KOPT-K1 (cell line): ENCODE results near the gene RNPS1.

ENCODE experiments used
- H3K27ac ChIP-seq: fragments of 200-600 bp; sonication (generic); 2 replicates; pipeline ENCODE4 v1.5.1; 2016; ENCODE audit warnings: antibody characterized with exemption, mild to moderate bottlenecking, low read depth, low read length; ENCODE audit not compliant: poor library complexity, severe bottlenecking
- H3K36me3 ChIP-seq: fragments of 200-600 bp; sonication (generic); 2 replicates; pipeline ENCODE4 v1.5.1; 2017; ENCODE audit warnings: antibody characterized with exemption, mild to moderate bottlenecking, low read length, moderate library complexity; ENCODE audit not compliant: insufficient read depth
- H3K9me3 ChIP-seq: fragments of 200-600 bp; sonication (generic); 2 replicates; pipeline ENCODE4 v1.5.1; 2017; ENCODE audit warnings: antibody characterized with exemption, low read length, mild to moderate bottlenecking; ENCODE audit not compliant: insufficient read depth, poor library complexity, severe bottlenecking

RNPS1 gene

GRCh38 chr16:2236337-2237101, 31.4 kb downstream of the RNPS1 start, which contains the start of gene DNASE1L2:
DNASE1L2 (plus strand) TSS chr16:2236444; CDS start chr16:2236817, 373 bp downstream.
- Histone ChIP-seq H3K27ac (no peak within 1 kb of the TSS), H3K36me3 (peaks cover 80% of the 10 kb centered on the region), H3K9me3 (no peaks in the 10 kb centered on the region)

DNA sequence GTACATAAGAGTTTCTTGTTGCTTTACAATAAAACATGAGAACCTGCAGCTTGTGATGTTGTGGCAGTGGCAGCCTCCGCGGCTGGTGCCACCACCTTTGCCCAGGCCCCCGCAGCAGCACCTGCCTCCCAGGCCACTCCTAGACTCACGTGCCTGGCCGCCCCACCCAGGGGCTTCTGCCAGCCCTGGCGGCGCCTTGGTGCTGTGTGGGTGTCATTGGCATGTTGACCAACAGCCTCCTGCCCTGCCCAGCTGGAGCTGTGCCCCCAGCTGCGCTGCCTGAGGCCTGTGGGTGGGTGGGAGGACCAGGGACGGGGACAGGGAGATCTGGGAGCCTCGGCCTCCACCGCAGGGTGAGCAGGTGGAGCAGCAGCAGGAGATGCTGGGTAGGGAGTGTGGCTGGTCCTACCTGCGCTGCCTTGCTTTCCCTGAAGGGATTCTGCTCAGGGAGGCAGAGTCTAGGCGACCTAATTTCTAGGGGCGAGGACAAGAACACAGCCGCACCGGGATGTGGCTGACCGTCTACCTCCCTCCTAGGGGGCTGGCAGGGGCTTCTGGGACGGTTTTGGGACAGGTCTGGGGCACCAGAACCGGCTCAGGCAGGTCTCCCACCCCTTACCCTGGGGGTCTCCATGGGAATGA, 32.1 kb downstream of the RNPS1 start:
- H3K36me3 ChIP-seq: peaks cover 84% of the 10 kb centered on the region
- no peak overlapping the region for H3K27ac ChIP-seq
- no peaks in the 10 kb centered on the region for H3K9me3 ChIP-seq

DNA sequence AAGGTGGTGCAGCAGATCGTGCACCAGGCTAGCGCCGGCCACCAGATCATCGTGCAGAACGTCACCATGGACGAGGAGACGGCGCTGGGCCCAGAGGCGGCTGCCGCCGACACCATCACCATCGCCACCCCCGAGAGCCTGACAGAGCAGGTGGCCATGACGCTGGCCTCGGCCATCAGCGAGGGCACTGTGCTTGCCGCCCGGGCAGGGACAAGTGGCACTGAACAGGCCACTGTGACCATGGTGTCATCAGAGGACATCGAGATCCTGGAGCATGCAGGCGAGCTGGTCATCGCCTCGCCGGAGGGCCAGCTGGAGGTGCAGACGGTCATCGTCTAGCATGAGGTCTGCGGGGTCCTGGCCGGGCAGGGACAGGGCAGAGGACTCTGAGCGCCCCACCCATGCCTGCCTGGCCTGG, 32.7 kb downstream of the RNPS1 start:
- Histone ChIP-seq H3K9me3 (no peaks in the 10 kb centered on the region), H3K36me3 (peaks cover 90% of the 10 kb centered on the region), H3K27ac (no peak overlapping the region)

DNA sequence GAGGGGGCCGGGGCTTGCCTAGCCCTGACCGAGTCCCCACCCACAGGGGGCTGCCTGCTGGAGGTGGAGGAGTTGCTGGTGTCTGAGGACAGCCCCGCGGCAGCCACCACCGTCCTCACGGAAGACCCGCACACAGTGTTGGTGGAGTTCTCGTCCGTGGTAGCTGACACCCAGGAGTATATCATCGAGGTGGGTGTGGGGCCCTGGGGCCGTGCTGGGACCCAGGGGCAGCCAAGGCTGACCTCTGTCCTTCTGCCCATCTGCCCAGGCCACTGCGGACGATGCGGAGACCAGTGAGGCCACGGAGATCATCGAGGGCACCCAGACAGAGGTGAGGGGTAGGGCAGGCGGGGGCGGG, 33.1 kb downstream of the RNPS1 start:
- H3K27ac ChIP-seq: no peak overlapping the region

DNA sequence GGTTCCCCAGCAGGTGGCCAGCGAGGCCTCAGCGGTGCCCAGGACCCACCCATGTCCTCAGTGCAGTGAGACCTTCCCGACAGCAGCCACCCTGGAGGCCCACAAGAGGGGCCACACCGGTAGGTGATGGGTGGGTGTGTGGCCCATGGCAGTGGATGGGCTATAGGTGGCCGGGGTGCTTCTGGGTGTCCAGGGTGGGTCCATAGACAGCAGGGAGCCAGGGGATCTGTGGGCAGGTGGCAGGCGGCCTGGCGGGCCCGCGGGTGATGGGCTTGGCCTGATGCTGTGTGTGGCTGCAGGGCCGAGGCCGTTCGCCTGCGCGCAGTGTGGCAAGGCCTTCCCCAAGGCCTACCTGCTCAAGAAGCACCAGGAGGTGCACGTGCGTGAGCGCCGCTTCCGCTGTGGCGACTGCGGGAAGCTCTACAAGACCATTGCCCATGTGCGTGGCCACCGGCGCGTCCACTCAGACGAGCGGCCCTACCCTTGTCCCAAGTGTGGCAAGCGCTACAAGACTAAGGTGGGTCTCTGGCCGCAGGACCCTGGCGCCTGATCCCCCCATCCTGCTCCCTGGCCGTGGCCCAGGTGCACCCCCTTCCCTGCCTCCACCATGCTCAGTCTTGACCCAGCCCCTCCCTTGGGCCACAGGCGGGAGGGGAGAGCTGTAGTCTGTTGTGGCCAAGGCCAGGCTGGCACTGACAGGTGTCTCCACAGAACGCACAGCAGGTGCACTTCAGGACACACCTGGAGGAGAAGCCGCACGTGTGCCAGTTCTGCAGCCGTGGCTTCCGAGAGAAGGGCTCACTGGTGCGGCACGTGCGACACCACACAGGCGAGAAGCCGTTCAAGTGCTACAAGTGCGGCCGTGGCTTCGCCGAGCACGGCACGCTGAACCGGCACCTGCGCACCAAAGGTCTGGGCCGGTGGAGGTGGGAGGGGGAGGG, 33.8 kb downstream of the RNPS1 start:
- Histone ChIP-seq H3K9me3 (no peaks in the 10 kb centered on the region), H3K27ac (no peak overlapping the region), H3K36me3 (peaks cover 92% of the 10 kb centered on the region)

More for the DNA sequence above, 33.1 kb downstream of the RNPS1 start:
- Histone ChIP-seq H3K36me3 (peaks cover 92% of the 10 kb centered on the region), H3K9me3 (no peaks in the 10 kb centered on the region)

DNA sequence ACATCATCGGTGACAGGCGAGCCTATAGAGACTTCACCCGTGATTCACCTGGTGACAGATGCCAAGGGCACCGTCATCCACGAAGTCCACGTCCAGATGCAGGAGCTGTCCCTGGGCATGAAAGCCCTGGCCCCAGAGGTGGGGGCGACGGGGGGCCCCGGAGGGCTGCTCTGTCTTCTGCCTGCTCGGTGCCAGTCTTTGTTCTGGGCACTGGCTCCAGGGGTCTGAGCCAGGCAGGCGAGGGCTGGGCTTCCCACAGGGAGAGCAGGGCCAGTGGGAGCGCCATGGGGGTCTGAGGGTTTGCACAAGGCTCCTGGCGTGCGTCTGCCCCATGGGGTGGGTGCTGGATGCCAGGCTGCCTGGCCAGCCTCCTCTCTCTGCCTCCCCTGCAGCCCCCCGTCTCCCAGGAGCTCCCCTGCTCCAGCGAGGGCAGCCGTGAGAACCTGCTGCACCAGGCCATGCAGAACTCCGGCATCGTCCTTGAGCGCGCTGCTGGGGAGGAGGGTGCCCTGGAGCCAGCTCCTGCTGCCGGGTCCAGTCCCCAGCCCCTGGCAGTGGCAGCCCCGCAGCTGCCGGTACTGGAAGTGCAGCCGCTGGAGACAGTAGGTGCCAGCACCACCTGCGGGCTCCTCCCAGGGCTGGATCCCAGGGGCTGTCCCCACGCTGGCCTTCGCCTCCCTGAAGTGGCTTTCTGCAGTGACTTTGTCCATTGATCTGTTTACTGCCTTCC, 34.7 kb downstream of the RNPS1 start:
- Histone ChIP-seq H3K9me3 (no peaks in the 10 kb centered on the region), H3K36me3 (peaks cover 92% of the 10 kb centered on the region), H3K27ac (no peak overlapping the region)

GRCh38 chr16:2232094-2232990, 35.6 kb downstream of the RNPS1 start:
- no peaks in the 10 kb centered on the region for H3K9me3 ChIP-seq
- H3K36me3 ChIP-seq: peaks cover 88% of the 10 kb centered on the region
- H3K27ac ChIP-seq: no peak overlapping the region

DNA sequence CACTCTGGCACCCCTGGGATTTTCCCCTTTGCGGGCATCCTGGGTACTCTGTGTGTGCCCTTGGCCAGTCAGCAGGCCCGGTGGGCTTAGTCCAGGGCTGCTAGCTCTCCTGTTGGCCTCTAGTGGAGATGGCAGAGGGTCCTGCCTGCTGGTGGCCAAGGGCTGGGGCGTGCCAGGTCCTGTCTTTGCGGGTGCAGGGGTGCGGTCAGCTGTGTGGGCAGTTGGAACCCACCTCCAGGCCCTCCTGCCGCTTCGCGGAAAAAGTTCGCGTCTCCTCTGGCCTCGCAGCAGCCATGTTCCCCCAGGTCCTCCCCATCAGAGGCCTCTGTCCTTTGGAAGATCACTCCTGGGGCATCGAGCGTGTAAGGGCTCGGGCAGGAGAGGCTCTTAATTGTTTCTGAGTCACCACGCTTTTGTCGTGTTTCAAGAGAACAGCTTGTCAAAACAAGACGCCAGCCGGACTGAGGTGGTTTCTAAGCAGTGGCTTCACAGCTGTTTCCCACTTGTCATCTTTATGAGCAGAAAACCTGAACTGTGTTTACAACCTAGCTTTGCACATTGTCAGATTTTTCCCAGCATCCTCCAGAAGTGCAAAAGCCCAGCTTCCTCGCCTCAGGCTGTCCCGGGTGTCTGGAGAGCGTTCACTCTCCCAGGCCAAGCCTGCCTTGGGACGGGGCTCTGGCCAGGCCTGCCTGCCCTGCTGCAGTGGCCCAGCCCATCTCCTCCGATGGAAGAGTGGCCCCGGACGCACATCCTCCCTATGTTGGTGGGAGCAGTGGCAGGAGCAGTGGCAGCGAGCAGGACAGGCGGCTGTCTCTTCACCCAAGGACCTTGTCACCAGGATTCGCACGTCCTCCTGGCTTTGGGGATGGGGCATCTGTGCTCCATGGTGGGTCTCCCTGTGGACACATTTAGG, 36.7 kb downstream of the RNPS1 start:
- Histone ChIP-seq H3K27ac (no peak overlapping the region), H3K9me3 (no peaks in the 10 kb centered on the region), H3K36me3 (peaks cover 93% of the 10 kb centered on the region)

- H3K36me3 ChIP-seq: peaks cover 86% of the 10 kb centered on the region
- H3K27ac ChIP-seq: no peak overlapping the region
- H3K9me3 ChIP-seq: no peaks in the 10 kb centered on the region
Measured at GRCh38 chr16:2230376-2230775, 37.5 kb downstream of the RNPS1 start.

DNA sequence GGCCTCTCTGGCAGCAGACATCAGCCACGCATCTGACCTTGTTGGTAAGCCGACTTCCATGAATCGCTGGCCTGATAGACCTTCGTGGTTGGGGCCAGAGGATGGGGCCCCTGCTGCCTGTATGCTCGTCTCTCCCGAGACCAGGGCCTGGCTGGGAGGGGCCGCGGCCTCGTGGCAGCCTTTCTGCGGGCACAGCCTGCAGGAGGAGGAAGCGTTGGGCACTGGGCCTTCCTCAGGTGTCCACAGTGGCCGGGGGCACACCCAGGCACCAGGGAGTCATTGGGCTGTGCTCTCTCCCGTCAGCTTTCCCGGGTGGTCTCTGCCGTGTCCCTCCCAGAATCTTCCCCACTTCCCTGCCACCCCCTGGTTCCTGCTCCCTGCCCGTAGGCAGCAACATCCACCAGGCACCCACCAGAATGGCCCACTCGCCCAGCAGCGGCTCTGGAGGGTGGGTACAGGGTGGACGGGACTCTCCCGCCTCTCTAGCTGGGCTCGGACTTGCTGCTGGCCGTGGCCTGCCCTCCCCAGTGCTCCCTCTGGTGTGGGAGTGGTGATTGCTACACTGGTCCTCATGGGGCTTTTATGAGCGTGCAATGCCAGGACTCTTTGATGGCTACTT, 38.2 kb downstream of the RNPS1 start:
- peaks cover 80% of the 10 kb centered on the region for H3K36me3 ChIP-seq
- no peaks in the 10 kb centered on the region for H3K9me3 ChIP-seq

GRCh38 chr16:2229091-2229490, 38.8 kb downstream of the RNPS1 start:
- no peak overlapping the region for H3K27ac ChIP-seq
- peaks cover 73% of the 10 kb centered on the region for H3K36me3 ChIP-seq
- no peaks in the 10 kb centered on the region for H3K9me3 ChIP-seq

More for the DNA sequence above, 38.2 kb downstream of the RNPS1 start:
- no peak overlapping the region for H3K27ac ChIP-seq

- H3K27ac ChIP-seq: no peak overlapping the region
- H3K36me3 ChIP-seq: peaks cover 65% of the 10 kb centered on the region
- H3K9me3 ChIP-seq: no peaks in the 10 kb centered on the region
Measured at GRCh38 chr16:2228161-2228824, 39.6 kb downstream of the RNPS1 start.
